ENCODE measurements around the gene CTNNA3.

DNA sequence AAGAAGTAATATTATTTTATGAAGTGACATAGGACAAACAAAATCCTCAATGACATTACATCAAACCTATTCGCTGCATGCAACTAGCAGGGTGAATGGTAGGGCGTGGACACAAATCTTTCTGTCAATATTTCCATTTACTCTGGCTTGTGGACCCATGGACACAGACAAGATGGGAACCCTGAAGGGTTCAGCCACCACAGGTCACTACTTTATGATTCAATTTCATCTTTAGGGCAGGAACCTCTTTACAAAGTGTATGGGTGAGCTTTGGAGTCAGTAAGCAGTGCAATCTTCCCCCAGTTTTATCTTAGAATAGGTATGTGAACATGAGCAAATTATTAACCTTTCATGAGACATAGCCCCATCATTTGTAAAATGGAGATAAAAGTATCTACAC, 1752.5 kb downstream of the CTNNA3 start:
- TF ChIP-seq, protein P1, sequence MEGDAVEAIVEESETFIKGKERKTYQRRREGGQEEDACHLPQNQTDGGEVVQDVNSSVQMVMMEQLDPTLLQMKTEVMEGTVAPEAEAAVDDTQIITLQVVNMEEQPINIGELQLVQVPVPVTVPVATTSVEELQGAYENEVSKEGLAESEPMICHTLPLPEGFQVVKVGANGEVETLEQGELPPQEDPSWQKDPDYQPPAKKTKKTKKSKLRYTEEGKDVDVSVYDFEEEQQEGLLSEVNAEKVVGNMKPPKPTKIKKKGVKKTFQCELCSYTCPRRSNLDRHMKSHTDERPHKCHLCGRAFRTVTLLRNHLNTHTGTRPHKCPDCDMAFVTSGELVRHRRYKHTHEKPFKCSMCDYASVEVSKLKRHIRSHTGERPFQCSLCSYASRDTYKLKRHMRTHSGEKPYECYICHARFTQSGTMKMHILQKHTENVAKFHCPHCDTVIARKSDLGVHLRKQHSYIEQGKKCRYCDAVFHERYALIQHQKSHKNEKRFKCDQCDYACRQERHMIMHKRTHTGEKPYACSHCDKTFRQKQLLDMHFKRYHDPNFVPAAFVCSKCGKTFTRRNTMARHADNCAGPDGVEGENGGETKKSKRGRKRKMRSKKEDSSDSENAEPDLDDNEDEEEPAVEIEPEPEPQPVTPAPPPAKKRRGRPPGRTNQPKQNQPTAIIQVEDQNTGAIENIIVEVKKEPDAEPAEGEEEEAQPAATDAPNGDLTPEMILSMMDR (IDR thresholded peaks at IDR 0.05) = no peak
- TF ChIP-seq EP300 (IDR thresholded peaks at IDR 0.05) = no peak
